T-helper 1 cell treated with Interleukin-12 subunit alpha and Interleukin-12 subunit beta and Interleukin-4 antibody, amounts not matched to agents 30 μg/mL and 1 μg/mL, for 36 hours (primary cell): ENCODE data around the gene FAN1.

ENCODE experiments used
- H3K27ac Mint-ChIP-seq: one replicate; pipeline ENCODE4 v1.8.0; 2021; ENCODE audit warnings: mild to moderate bottlenecking, mixed read lengths
- H3K27me3 Mint-ChIP-seq: one replicate; pipeline ENCODE4 v1.8.0; 2021; ENCODE audit warnings: low read depth, mixed read lengths
- H3K36me3 Mint-ChIP-seq: one replicate; pipeline ENCODE4 v1.8.0; 2021; ENCODE audit warnings: low read depth, mixed read lengths
- H3K4me1 Mint-ChIP-seq: one replicate; pipeline ENCODE4 v1.8.0; 2021; ENCODE audit warnings: low read depth, mixed read lengths
- H3K4me3 Mint-ChIP-seq: one replicate; pipeline ENCODE4 v1.8.0; 2021; ENCODE audit warnings: mild to moderate bottlenecking, moderate library complexity, mixed read lengths
- H3K9me3 Mint-ChIP-seq: one replicate; pipeline ENCODE4 v1.8.0; 2021; ENCODE audit warnings: mixed read lengths

FAN1 gene

GRCh38 chr15:30958219-30958618 is 54.5 kb downstream of the FAN1 start:
- no peak overlapping the region for H3K27ac Mint-ChIP-seq
- H3K9me3 Mint-ChIP-seq: no peaks in the 10 kb centered on the region
- peaks cover 37% of the 10 kb centered on the region for H3K36me3 Mint-ChIP-seq

DNA sequence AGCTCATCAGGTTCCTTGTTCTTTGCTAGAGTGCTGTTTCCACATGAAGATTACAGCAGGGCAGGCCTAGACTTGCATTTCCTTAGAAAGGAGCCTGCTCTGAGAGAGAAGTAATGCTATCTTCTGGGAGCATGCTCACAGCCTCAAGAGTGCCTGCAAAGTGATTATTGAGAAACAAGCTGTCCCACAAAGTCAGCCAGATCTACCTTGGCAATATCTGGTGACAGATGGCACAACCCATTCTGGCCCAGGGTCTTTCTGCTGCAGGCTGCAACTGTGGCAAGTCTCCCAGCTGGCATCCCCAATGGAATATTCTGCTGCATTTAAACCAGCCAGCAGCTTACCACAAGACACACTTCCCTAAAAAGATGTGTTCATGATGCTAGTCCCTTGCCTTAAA is 58.4 kb downstream of the FAN1 start:
- H3K36me3 Mint-ChIP-seq: peaks cover 24% of the 10 kb centered on the region
- no peak overlapping the region for H3K27ac Mint-ChIP-seq
- H3K4me3 Mint-ChIP-seq: no peak overlapping the region
- H3K4me1 Mint-ChIP-seq: peaks cover 6% of the 10 kb centered on the region
- H3K27me3 Mint-ChIP-seq: no peaks in the 10 kb centered on the region
- H3K9me3 Mint-ChIP-seq: no peaks in the 10 kb centered on the region

More at GRCh38 chr15:30958219-30958618, 54.5 kb downstream of the FAN1 start:
- H3K27me3 Mint-ChIP-seq: no peaks in the 10 kb centered on the region
- H3K4me3 Mint-ChIP-seq: no peak overlapping the region
- H3K4me1 Mint-ChIP-seq: peaks cover 15% of the 10 kb centered on the region

DNA sequence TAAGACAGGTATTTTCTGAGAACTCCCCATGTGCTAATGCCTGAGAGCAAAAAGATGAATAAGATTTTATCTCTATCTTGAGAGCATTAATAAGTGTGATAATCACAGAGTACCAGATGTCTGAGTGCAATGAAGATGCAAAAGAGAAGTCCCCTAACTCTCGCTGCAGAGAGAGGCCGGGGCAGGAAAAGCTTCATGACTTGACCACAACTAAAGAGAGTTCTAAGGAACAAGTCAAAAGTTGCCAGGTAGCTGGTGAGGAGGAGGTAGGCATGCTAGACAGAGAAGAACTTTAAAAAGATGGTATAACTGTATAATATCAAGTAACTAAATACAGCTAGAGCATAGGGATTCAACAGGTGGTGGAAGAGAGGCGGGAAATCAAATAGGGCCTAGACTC is 58.9 kb downstream of the FAN1 start:
- H3K4me3 Mint-ChIP-seq: no peak overlapping the region
- H3K27ac Mint-ChIP-seq: peak overlapping the region; percentile 14
- H3K9me3 Mint-ChIP-seq: no peaks in the 10 kb centered on the region
- peaks cover 23% of the 10 kb centered on the region for H3K36me3 Mint-ChIP-seq
- H3K4me1 Mint-ChIP-seq: peaks cover 6% of the 10 kb centered on the region
- H3K27me3 Mint-ChIP-seq: no peaks in the 10 kb centered on the region

- Mint-ChIP-seq H3K36me3 (peaks cover 18% of the 10 kb centered on the region), H3K4me1 (peaks cover 7% of the 10 kb centered on the region), H3K27me3 (no peaks in the 10 kb centered on the region), H3K9me3 (no peaks in the 10 kb centered on the region), H3K4me3 (no peak overlapping the region), H3K27ac (no peak overlapping the region)
These were observed 60.0 kb downstream of the FAN1 start for GRCh38 chr15:30963681-30964080.

GRCh38 chr15:30969724-30970123 is 66.0 kb downstream of the FAN1 start:
- Mint-ChIP-seq H3K4me3 (no peak overlapping the region), H3K27ac (no peak overlapping the region), H3K36me3 (peaks cover 31% of the 10 kb centered on the region), H3K4me1 (peaks cover 8% of the 10 kb centered on the region), H3K9me3 (no peaks in the 10 kb centered on the region), H3K27me3 (no peaks in the 10 kb centered on the region)

DNA sequence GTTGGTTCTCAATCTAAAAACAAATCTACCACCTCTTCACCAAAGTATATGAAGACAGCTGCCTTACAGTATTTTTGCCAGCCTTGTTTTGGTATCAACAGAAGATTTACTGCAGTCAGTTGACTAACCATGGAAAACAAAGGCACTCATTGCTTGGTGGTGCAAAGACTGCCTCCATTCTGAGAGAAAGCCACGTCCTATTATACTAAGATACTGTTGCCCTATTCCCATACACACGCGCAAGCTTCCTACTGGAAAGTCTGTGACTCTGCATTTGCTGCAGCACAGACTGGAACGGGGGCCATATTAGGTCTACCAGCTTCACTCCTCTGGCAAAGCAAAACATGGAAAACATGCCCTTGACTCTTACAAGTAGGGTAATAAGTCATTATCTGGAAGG is 69.7 kb downstream of the FAN1 start:
- Mint-ChIP-seq H3K4me1 (peaks cover 8% of the 10 kb centered on the region), H3K4me3 (no peak overlapping the region), H3K36me3 (peaks cover 32% of the 10 kb centered on the region), H3K9me3 (no peaks in the 10 kb centered on the region), H3K27ac (no peak overlapping the region), H3K27me3 (no peaks in the 10 kb centered on the region)

- no peak overlapping the region for H3K27ac Mint-ChIP-seq
- H3K9me3 Mint-ChIP-seq: no peaks in the 10 kb centered on the region
- peaks cover 38% of the 10 kb centered on the region for H3K36me3 Mint-ChIP-seq
- no peak overlapping the region for H3K4me3 Mint-ChIP-seq
- H3K4me1 Mint-ChIP-seq: peaks cover 10% of the 10 kb centered on the region
- no peaks in the 10 kb centered on the region for H3K27me3 Mint-ChIP-seq
These were observed 70.4 kb downstream of the FAN1 start for GRCh38 chr15:30974112-30974511.

DNA sequence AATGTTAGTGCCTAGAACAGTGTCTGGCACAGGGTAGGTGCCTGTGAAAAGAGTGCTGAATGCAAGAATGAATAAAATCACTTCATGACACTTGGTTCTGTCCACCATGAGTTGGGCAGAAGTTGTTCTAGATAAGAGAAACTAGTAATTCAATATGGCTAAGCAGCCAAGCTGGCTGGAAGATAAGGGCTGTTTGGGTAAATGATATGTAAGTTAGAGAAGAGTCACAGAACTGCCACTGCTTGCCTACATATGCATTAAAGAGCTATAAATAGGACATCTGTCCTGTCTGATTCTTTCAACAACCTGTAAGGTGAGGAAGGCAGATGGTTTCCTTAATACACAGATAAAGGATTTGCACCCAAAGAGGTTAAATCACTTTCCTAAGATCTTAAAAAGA is 74.6 kb downstream of the FAN1 start:
- H3K9me3 Mint-ChIP-seq: no peaks in the 10 kb centered on the region
- H3K27ac Mint-ChIP-seq: no peak overlapping the region
- H3K4me3 Mint-ChIP-seq: no peak overlapping the region
- no peaks in the 10 kb centered on the region for H3K27me3 Mint-ChIP-seq
- peaks cover 16% of the 10 kb centered on the region for H3K4me1 Mint-ChIP-seq
- H3K36me3 Mint-ChIP-seq: peaks cover 30% of the 10 kb centered on the region

- no peaks in the 10 kb centered on the region for H3K9me3 Mint-ChIP-seq
- H3K36me3 Mint-ChIP-seq: peaks cover 29% of the 10 kb centered on the region
- no peaks in the 10 kb centered on the region for H3K27me3 Mint-ChIP-seq
- H3K4me1 Mint-ChIP-seq: peaks cover 20% of the 10 kb centered on the region
- H3K27ac Mint-ChIP-seq: no peak overlapping the region
- no peak overlapping the region for H3K4me3 Mint-ChIP-seq
These were observed 75.7 kb downstream of the FAN1 start for GRCh38 chr15:30979457-30979856.

- H3K4me1 Mint-ChIP-seq: peaks cover 30% of the 10 kb centered on the region
- no peak overlapping the region for H3K4me3 Mint-ChIP-seq
- peaks cover 30% of the 10 kb centered on the region for H3K36me3 Mint-ChIP-seq
- H3K27me3 Mint-ChIP-seq: no peaks in the 10 kb centered on the region
- no peak overlapping the region for H3K27ac Mint-ChIP-seq
- no peaks in the 10 kb centered on the region for H3K9me3 Mint-ChIP-seq
These were observed 80.4 kb downstream of the FAN1 start for GRCh38 chr15:30984118-30984517.

DNA sequence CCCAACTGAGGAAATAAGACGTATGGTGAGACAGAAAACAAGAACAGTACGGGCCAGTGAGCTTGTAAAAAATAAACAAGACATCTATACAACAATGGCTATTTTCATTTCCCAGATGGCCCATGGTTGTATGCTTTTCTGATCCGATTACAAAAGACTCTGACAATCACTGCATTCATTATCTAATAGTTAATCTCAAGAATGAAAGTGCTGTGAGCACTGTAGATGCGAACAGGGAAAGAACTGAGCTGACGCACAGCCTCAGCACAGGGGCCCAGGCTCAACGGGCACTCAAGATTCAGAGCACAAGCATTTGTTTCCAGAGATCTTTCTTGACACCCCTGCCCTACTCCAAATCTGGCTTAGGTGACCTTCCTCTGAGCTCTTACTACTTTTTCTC is 80.8 kb downstream of the FAN1 start:
- Mint-ChIP-seq H3K9me3 (no peaks in the 10 kb centered on the region), H3K4me1 (peaks cover 26% of the 10 kb centered on the region), H3K36me3 (peaks cover 28% of the 10 kb centered on the region), H3K27me3 (no peaks in the 10 kb centered on the region), H3K4me3 (no peak overlapping the region), H3K27ac (no peak overlapping the region)

DNA sequence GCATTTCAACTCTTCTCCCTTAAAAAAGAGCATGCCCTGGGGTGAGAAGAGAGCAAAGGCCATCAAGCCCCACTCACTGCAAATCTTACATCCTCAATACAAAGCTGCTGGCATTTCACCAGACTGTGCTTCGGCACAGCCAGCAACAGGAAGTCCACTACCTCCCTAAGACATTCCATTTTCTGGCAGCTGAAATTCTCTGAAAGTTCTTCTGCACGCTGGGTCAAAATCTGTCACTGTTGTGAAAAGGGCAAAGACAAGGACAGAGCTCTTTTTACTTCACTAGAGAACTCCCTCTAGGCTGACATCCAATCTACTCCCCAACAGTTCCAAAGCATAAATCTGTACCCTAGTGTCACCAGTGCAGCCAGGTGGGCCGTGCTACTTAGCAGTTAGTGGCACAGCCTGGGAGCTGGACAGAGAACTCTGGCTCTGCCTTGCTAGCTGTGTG is 81.4 kb downstream of the FAN1 start:
- no peaks in the 10 kb centered on the region for H3K9me3 Mint-ChIP-seq
- no peak overlapping the region for H3K4me3 Mint-ChIP-seq
- peaks cover 25% of the 10 kb centered on the region for H3K4me1 Mint-ChIP-seq
- H3K27me3 Mint-ChIP-seq: no peaks in the 10 kb centered on the region
- no peak overlapping the region for H3K27ac Mint-ChIP-seq
- peaks cover 25% of the 10 kb centered on the region for H3K36me3 Mint-ChIP-seq

DNA sequence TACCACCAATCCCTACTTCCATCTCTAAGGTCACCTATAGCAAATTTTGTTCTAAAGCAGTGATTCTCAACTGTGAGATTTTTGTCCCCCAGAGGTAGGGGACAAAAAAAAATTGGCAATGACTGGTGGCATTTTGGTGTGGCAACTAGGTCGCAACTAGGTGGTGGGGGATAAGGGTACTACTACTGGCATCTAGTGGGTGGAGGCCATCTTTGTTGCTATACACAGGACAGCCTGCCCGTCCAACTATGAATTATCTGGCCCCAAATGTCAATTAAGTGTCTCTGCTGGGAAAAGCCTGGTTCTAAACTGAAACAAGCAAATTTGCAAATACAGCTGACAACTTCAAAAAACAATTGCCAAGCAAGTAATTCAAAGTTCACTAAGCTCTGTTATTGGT is 86.3 kb downstream of the FAN1 start:
- Mint-ChIP-seq H3K4me3 (peak overlapping the region; percentile 93), H3K4me1 (peaks cover 21% of the 10 kb centered on the region), H3K27ac (no peak overlapping the region), H3K9me3 (no peaks in the 10 kb centered on the region), H3K36me3 (peaks cover 8% of the 10 kb centered on the region), H3K27me3 (peaks cover 4% of the 10 kb centered on the region)

DNA sequence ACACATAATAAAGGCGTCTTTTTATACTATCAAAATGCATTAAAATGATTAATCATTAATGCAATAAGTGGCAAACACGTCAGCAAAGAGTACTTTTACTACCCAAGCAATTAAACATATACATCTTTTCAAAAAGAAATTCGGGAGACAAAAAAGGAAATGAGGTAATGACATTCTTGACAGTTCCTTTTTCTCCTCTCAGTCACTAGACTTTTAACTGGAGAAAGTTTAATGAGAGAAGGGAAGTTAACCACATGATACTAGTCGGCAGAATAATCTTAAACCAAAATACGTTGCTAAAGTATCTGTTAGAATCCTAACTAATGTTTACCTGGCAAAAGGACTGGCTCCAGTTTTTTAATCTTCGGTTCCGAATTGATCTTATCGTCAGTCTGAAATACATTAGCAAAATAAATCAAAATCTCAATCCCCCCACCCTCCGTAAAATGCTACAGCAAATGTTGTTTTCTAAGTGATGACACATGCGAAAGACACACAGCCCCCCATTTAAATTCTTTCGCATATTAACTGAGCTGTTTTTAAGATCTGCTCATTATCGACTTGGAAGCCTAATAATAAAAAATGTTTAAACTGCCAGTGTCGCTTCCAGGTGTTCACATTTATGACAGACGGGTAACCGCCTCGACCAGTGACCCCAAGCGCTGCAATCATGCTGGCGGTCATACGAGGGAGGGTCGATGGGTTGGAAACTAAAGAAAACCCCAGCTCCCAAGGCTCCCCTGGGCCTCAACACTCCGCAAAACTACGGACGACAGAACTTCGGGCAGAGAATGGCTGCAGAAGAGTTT is 86.9 kb downstream of the FAN1 start:
- Mint-ChIP-seq H3K4me3 (peak overlapping the region; percentile 93), H3K36me3 (peaks cover 4% of the 10 kb centered on the region), H3K27ac (peak overlapping the region; percentile 91), H3K27me3 (peaks cover 9% of the 10 kb centered on the region), H3K4me1 (peaks cover 16% of the 10 kb centered on the region), H3K9me3 (no peaks in the 10 kb centered on the region)
